NCI-H2081 treated with DMSO at 0.1 percent for 48 hours (cell line): ENCODE data around the gene MANEA.

ENCODE experiments used
- DNase-seq: peaks from one replicate; lab custom pipeline; 2025; lab: John Stamatoyannopoulos, UW

The MANEA gene

GRCh38 chr6:95589067-95589466 lies 11.7 kb downstream of the MANEA start:
- no peak for DNase-seq

- DNase-seq: no peak
Observed at GRCh38 chr6:95589826-95590570, 12.7 kb downstream of the MANEA start.

GRCh38 chr6:95593025-95593424 lies 15.7 kb downstream of the MANEA start:
- no peak for DNase-seq

- no peak for DNase-seq
Observed at GRCh38 chr6:95596021-95596420, 18.7 kb downstream of the MANEA start.

- DNase-seq: no peak
Observed at GRCh38 chr6:95599706-95600105, 22.4 kb downstream of the MANEA start.

- no peak for DNase-seq
Observed at GRCh38 chr6:95601133-95601532, 23.8 kb downstream of the MANEA start.

GRCh38 chr6:95614094-95614493 lies 36.8 kb downstream of the MANEA start:
- no peak for DNase-seq

- no peak for DNase-seq
Observed at GRCh38 chr6:95629551-95629950, 52.2 kb downstream of the MANEA start.

GRCh38 chr6:95636552-95637431 lies 59.5 kb downstream of the MANEA start:
- no peak for DNase-seq

GRCh38 chr6:95648636-95649035 lies 71.3 kb downstream of the MANEA start:
- no peak for DNase-seq

GRCh38 chr6:95649451-95649850 lies 72.1 kb downstream of the MANEA start:
- DNase-seq: no peak

GRCh38 chr6:95654176-95654575 lies 76.8 kb downstream of the MANEA start:
- no peak for DNase-seq

GRCh38 chr6:95658886-95659285 lies 81.6 kb downstream of the MANEA start:
- DNase-seq: no peak
